ENCODE results near the gene LKAAEAR1.

GRCh38 chr20:64048402-64049044, 35.7 kb downstream of the LKAAEAR1 start:
- TF ChIP-seq, protein P1, sequence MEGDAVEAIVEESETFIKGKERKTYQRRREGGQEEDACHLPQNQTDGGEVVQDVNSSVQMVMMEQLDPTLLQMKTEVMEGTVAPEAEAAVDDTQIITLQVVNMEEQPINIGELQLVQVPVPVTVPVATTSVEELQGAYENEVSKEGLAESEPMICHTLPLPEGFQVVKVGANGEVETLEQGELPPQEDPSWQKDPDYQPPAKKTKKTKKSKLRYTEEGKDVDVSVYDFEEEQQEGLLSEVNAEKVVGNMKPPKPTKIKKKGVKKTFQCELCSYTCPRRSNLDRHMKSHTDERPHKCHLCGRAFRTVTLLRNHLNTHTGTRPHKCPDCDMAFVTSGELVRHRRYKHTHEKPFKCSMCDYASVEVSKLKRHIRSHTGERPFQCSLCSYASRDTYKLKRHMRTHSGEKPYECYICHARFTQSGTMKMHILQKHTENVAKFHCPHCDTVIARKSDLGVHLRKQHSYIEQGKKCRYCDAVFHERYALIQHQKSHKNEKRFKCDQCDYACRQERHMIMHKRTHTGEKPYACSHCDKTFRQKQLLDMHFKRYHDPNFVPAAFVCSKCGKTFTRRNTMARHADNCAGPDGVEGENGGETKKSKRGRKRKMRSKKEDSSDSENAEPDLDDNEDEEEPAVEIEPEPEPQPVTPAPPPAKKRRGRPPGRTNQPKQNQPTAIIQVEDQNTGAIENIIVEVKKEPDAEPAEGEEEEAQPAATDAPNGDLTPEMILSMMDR (IDR thresholded peaks at IDR 0.05; ENCODE audit: low read depth, low read length): no peak
- no peak for TF ChIP-seq EZH2phosphoT487 (IDR thresholded peaks at IDR 0.05; ENCODE audit: low read depth)

Measured in OCI-LY3 (cell line).